K562 (cell line): ENCODE data around the gene GTPBP6. TPM values are rescaled to one million over a fixed set of nuclear protein-coding genes. Genes with fewer than 3 reads are reported as not detected.

Experiments used
- ATAC-seq: fragments of 200-7000 bp; cut with Tn5 transposase; 3 replicates; pipeline ENCODE4 v1.9.1; 2020; ENCODE audit warnings: moderate library complexity
- BruUV-seq: library from RNA; stranded (reverse); fragments of 400-500 nt; replicated peaks from 2 replicates; lab custom pipeline; 2021; lab: Mats Ljungman, UMichigan
- CTCF ChIA-PET: fragments of 300-600 bp; formaldehyde crosslinking; extraction: SDS; loops from one replicate; lab custom pipeline; 2021; ENCODE audit warnings: low intra/inter-chr PET ratio; lab: Yijun Ruan, JAX
- POLR2A ChIA-PET: fragments of 300-600, 350-650 bp; sonication (Branson Sonifier 250); formaldehyde crosslinking; extraction: SDS; loops from one replicate; lab custom pipeline; 2021; ENCODE audit warnings: antibody characterized with exemption, inconsistent platforms; lab: Yijun Ruan, JAX
- DNase-seq, 4 experiments: peaks; one replicate each; pipeline versions ENCODE4 v3.0.0 to v3.0.0-alpha.2; 2011 to 2018; ENCODE audit warnings: low spot score in 3 of 4, mixed read lengths in 3 of 4; ENCODE audit errors: extremely low read depth in 1 of 4
- FAIRE-seq: peaks from 2 replicates; lab custom pipeline; 2011; peaks lifted over from hg19 to GRCh38; lab: Jason Lieb, UNC
- H2AFZ ChIP-seq: 2 replicates; pipeline ENCODE4 v1.6.0; 2011; ENCODE audit warnings: low read depth, low read length, control low read depth, inconsistent platforms
- H3K27ac ChIP-seq: fragments of 200-600 bp; 3 replicates; pipeline ENCODE4 v1.8.0; 2011; ENCODE audit warnings: low read depth, mild to moderate bottlenecking, control low read depth, inconsistent platforms, low read length, moderate library complexity, mixed read lengths; ENCODE audit errors: extremely low read depth
- H3K27me3 ChIP-seq, 2 experiments: fragments of 300-600 bp in 1 of 2; 2 replicates in 1 of 2; 3 replicates in 1 of 2; pipeline versions ENCODE4 v1.6.0 to v1.8.0; 2011; ENCODE audit warnings: inconsistent platforms in 2 of 2, low read length in 2 of 2, mild to moderate bottlenecking in 1 of 2, mixed read lengths in 1 of 2, moderate library complexity in 1 of 2; ENCODE audit not compliant: control insufficient read depth in 2 of 2, insufficient read depth in 2 of 2
- H3K36me3 ChIP-seq: fragments of 300-600 bp; 3 replicates; pipeline ENCODE4 v1.8.0; 2011; ENCODE audit warnings: mild to moderate bottlenecking, low read length, inconsistent platforms; ENCODE audit not compliant: control insufficient read depth, insufficient read depth
- H3K4me1 ChIP-seq, 2 experiments: fragments of 200-600 bp in 1 of 2; replicated peaks in 1 of 2; 2 replicates in 1 of 2; 3 replicates in 1 of 2; pipeline versions ENCODE4 v1.5.1 to v1.8.0; 2011; ENCODE audit warnings: inconsistent platforms in 2 of 2, low read length in 2 of 2, mild to moderate bottlenecking in 1 of 2, mixed read lengths in 1 of 2, moderate library complexity in 1 of 2; ENCODE audit not compliant: control insufficient read depth in 2 of 2, insufficient read depth in 2 of 2
- H3K4me2 ChIP-seq: 2 replicates; pipeline ENCODE4 v1.6.1; 2011; ENCODE audit warnings: low read length, control low read depth, inconsistent platforms, mixed read lengths; ENCODE audit not compliant: insufficient read depth
- H3K4me3 ChIP-seq: fragments of 200-600 bp; sonication (generic), shearing (Covaris generic); 2 replicates; pipeline ENCODE4 v1.5.1; 2016; ENCODE audit warnings: control low read depth, inconsistent platforms
- H3K79me2 ChIP-seq: fragments of 200-600 bp; 3 replicates; pipeline ENCODE4 v1.8.0; 2011; ENCODE audit warnings: low read length, inconsistent platforms; ENCODE audit not compliant: control insufficient read depth, insufficient read depth
- H3K9ac ChIP-seq, 2 experiments: 2 replicates each; pipeline versions ENCODE4 v1.6.0 to v1.6.1; 2011; ENCODE audit warnings: low read depth in 2 of 2, low read length in 2 of 2, control low read depth in 1 of 2, inconsistent platforms in 1 of 2, mild to moderate bottlenecking in 1 of 2, mixed read lengths in 1 of 2; ENCODE audit not compliant: insufficient read depth in 1 of 2
- H3K9me1 ChIP-seq: one replicate; pipeline ENCODE4 v1.6.0; 2011; ENCODE audit warnings: inconsistent platforms, mild to moderate bottlenecking, low read length, moderate library complexity; ENCODE audit not compliant: control insufficient read depth, insufficient read depth
- H3K9me3 ChIP-seq: replicated peaks from 2 replicates; pipeline ENCODE4 v1.5.1; 2011; ENCODE audit warnings: low read depth, low read length, inconsistent platforms; ENCODE audit not compliant: control insufficient read depth, insufficient read depth
- H4K20me1 ChIP-seq: replicated peaks from 2 replicates; pipeline ENCODE4 v1.6.1; 2011; ENCODE audit warnings: low read length, inconsistent platforms, mixed read lengths; ENCODE audit not compliant: control insufficient read depth, insufficient read depth
- HDAC8 ChIP-seq: fragments of 450-650 bp; IDR thresholded peaks from 2 replicates; pipeline ENCODE4 v1.6.1; 2016; ENCODE audit warnings: mild to moderate bottlenecking, missing genetic modification characterization, moderate library complexity, missing compliant biosample characterization
- NCOA2 ChIP-seq, 2 experiments: fragments of 450-650 bp; IDR thresholded peaks; 2 replicates each; pipeline ENCODE4 v1.6.1; 2018; ENCODE audit warnings: mild to moderate bottlenecking in 2 of 2, moderate library complexity in 1 of 2; ENCODE audit not compliant: partially characterized antibody in 2 of 2
- PTTG1 ChIP-seq: fragments of 450-650 bp; IDR thresholded peaks from 2 replicates; pipeline ENCODE4 v1.6.1; 2016; ENCODE audit warnings: low read depth, mild to moderate bottlenecking, missing genetic modification characterization, missing compliant biosample characterization
- ZNF282 ChIP-seq: sonication (generic); formaldehyde crosslinking; IDR thresholded peaks from 2 replicates; pipeline ENCODE4 v1.8.1; 2023; ENCODE audit warnings: missing genetic modification reagents
- WGBS: fragments of 100-300 bp; shearing (Covaris generic); methylation state at CpG from one replicate; pipeline ENCODE4 v1.1.6; 2016; ENCODE audit warnings: low coverage, mixed read lengths; ENCODE audit not compliant: insufficient coverage; ENCODE audit errors: missing lambda C conversion rate; 5-methylcytosine and 5-hydroxymethylcytosine counted together
- in situ Hi-C: fragments of 300-500 bp; cut with MboI; formaldehyde crosslinking; loops from 4 replicates; pipeline ENCODE4 v1.15.0; 2018; ENCODE audit warnings: inconsistent platforms, mixed read lengths
- intact Hi-C: fragments of 100-400 bp; cut with micrococcal nuclease; formaldehyde crosslinking; loops from 2 replicates; pipeline ENCODE4 v1.14.2; 2022
- polyA plus RNA-seq, 8 experiments: library from polyadenylated mRNA; depleted of rRNA in 4 of 8; stranded (reverse) in 5 of 8; unstranded in 3 of 8; fragments of >200 nt; fragmentation: Nextera tagmentation in 2 of 8; fragmentation: Illumina TruSeq in 1 of 8; extraction: Ambion mirVana in 2 of 8; extraction: Trizol in 1 of 8; gene quantifications; 2 replicates each; pipeline versions ENCODE4 v1.2.1 to v1.2.3, GENCODE V29; 2011 to 2014; ENCODE audit warnings: inconsistent platforms in 1 of 8, missing spikeins in 1 of 8
- total RNA-seq, 7 experiments: library from RNA; depleted of rRNA in 6 of 7; stranded (reverse); fragments of >200 nt in 6 of 7; fragmentation: Illumina TruSeq in 2 of 7; extraction: Trizol in 2 of 7; gene quantifications; 2 replicates each; pipeline versions ENCODE4 v1.2.1 to v1.2.3, GENCODE V29; 2011 to 2021; ENCODE audit warnings: low replicate concordance in 1 of 7
- TF ChIP-seq, protein P1 (sequence below): fragments of 250-450 bp; sonication (Bioruptor Pico); IDR thresholded peaks from 2 replicates; pipeline ENCODE4 v1.8.0; 2022; ENCODE audit warnings: moderate library complexity, mild to moderate bottlenecking, inconsistent platforms

GTPBP6 gene
- total and polyA plus RNA-seq, 9 of the 15 experiments (the other 6 are each of a cell fraction or from before 2014, with no cell fraction given) = 0.24 to 35.2 (median 8.0) TPM

GRCh38 chrX:346034-346813, 27.6 kb upstream of the GTPBP6 start:
- DNase-seq = no peak
- H3K4me1 ChIP-seq = 0 out of 5 replicates have a peak, but pooled peaks cover 0 to 4% of the 10 kb centered on the region in 2 experiments
- ChIA-PET POLR2A (no interaction called here), CTCF (no interaction called here)
- no peaks in the 10 kb centered on the region for H3K79me2 ChIP-seq
- ATAC-seq = no peak
- no TSS peak for BruUV-seq
- no peaks in the 10 kb centered on the region for H3K9me1 ChIP-seq
- no peak overlapping the region for H3K27ac ChIP-seq
- H3K4me2 ChIP-seq = no peak overlapping the region
- H3K36me3 ChIP-seq = no peaks in the 10 kb centered on the region
- no peak overlapping the region for H3K9ac ChIP-seq
- TF ChIP-seq NCOA2 (IDR thresholded peaks at IDR 0.05; ENCODE audit: partially characterized antibody in 2 of 2) (no peak), HDAC8 (tag) (no peak), ZNF282 (CRISPR knock-in tag) (no peak), PTTG1 (no peak)
- TF ChIP-seq, protein P1, sequence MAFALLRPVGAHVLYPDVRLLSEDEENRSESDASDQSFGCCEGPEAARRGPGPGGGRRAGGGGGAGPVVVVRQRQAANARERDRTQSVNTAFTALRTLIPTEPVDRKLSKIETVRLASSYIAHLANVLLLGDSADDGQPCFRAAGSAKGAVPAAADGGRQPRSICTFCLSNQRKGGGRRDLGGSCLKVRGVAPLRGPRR (CRISPR knock-in tag) = no peak
- H3K9me3 ChIP-seq = no peaks in the 10 kb centered on the region
- intact Hi-C loops (no loop called here), in situ Hi-C loops (no loop called here)
- H3K4me3 ChIP-seq = no peak overlapping the region
- no CpG with 5 or more reads among the region's 75 CpGs for WGBS
- FAIRE-seq = no peak
- no peaks in the 10 kb centered on the region for H3K27me3 ChIP-seq
- H2AFZ ChIP-seq = no peak overlapping the region
- no peaks in the 10 kb centered on the region for H4K20me1 ChIP-seq
